ENCODE results near the gene ACADVL. TPM values are rescaled to one million over a fixed set of nuclear protein-coding genes. Genes with fewer than 3 reads are reported as not detected.

Gene ACADVL
- polyA plus RNA-seq, 1 donor from 2014 or later: 88.6 TPM

GRCh38 chr17:7183433-7184090 is 36.2 kb upstream of the ACADVL start:
- Mint-ChIP-seq H3K4me1 (peaks cover 0 to 4% (median 4%) of the 10 kb centered on the region in 3 donors), H3K27ac (no peak overlapping the region), H3K9me3 (no peaks in the 10 kb centered on the region), H3K36me3 (peaks cover 1% of the 10 kb centered on the region), H3K27me3 (peaks cover 2% of the 10 kb centered on the region), H3K4me3 (no peak overlapping the region)

GRCh38 chr17:7184091-7184488 is 35.6 kb upstream of the ACADVL start:
- H3K4me1 Mint-ChIP-seq: peaks cover 0 to 4% (median 4%) of the 10 kb centered on the region in 3 donors
- H3K27ac Mint-ChIP-seq: no peak overlapping the region
- no peaks in the 10 kb centered on the region for H3K9me3 Mint-ChIP-seq
- H3K4me3 Mint-ChIP-seq: no peak overlapping the region
- H3K36me3 Mint-ChIP-seq: peaks cover 1% of the 10 kb centered on the region
- H3K27me3 Mint-ChIP-seq: peaks cover 1% of the 10 kb centered on the region

- H3K36me3 Mint-ChIP-seq: peaks cover 1% of the 10 kb centered on the region
- H3K4me3 Mint-ChIP-seq: no peak overlapping the region
- no peak overlapping the region for H3K27ac Mint-ChIP-seq
- H3K27me3 Mint-ChIP-seq: no peaks in the 10 kb centered on the region
- H3K9me3 Mint-ChIP-seq: no peaks in the 10 kb centered on the region
- H3K4me1 Mint-ChIP-seq: peaks cover 0 to 4% (median 4%) of the 10 kb centered on the region in 3 donors
These were observed 35.1 kb upstream of the ACADVL start for GRCh38 chr17:7184647-7185046.

DNA sequence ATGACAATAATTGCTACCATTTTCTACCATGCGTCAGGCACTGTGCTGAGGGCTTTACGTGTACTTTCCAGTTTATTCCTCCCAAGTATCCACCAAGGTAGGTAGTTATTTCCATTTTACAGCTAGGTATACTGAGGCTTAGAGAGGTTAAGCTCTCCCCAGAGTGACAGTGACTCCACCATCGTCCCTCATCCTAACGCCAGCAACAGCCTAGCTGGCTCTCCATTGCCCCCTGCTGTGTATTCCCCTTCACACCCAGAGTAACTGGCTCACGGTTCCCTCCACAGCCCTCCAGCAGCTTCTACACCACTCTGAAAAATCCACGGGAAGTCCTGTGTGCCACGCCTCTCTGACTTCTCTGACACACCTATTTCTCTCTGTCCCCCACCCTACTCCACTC is 33.5 kb upstream of the ACADVL start:
- peaks cover 1% of the 10 kb centered on the region for H3K36me3 Mint-ChIP-seq
- no peak overlapping the region for H3K27ac Mint-ChIP-seq
- H3K27me3 Mint-ChIP-seq: no peaks in the 10 kb centered on the region
- H3K9me3 Mint-ChIP-seq: no peaks in the 10 kb centered on the region
- peaks cover 0 to 4% (median 4%) of the 10 kb centered on the region in 3 donors for H3K4me1 Mint-ChIP-seq
- H3K4me3 Mint-ChIP-seq: no peak overlapping the region

- Mint-ChIP-seq H3K27me3 (no peaks in the 10 kb centered on the region), H3K4me3 (no peak overlapping the region), H3K36me3 (peaks cover 1% of the 10 kb centered on the region), H3K4me1 (peaks cover 0 to 4% (median 0%) of the 10 kb centered on the region in 3 donors), H3K27ac (no peak overlapping the region), H3K9me3 (peaks cover 0 to 2% (median 0%) of the 10 kb centered on the region in 3 donors)
These were observed 29.3 kb upstream of the ACADVL start for GRCh38 chr17:7190276-7190917.

DNA sequence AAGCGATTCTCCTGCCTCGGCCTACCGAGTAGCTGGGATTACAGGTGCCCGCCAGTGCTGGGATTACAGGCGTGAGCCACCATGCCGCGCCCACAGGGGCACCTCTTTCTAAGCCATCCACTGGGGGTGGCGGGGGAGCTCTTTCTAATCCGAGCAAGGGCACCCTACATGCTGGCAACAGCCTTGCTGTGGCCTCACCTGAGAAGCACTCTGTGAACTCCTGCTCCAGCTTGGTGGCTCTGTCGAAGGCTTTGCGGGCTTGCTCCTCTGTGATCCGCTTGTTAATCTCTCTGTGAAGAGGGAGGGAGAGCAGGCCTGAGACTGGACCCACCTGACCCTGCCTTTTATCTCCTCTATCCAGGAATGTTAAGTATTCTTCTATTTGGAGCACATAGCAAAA is 28.7 kb upstream of the ACADVL start:
- Mint-ChIP-seq H3K27ac (no peak overlapping the region), H3K27me3 (no peaks in the 10 kb centered on the region), H3K9me3 (peaks cover 0 to 2% (median 0%) of the 10 kb centered on the region in 3 donors), H3K36me3 (peaks cover 1% of the 10 kb centered on the region), H3K4me1 (peaks cover 0 to 4% (median 0%) of the 10 kb centered on the region in 3 donors), H3K4me3 (no peak overlapping the region)

- Mint-ChIP-seq H3K4me3 (no peak overlapping the region), H3K9me3 (peaks cover 0 to 2% (median 0%) of the 10 kb centered on the region in 3 donors), H3K27me3 (no peaks in the 10 kb centered on the region), H3K36me3 (peaks cover 1% of the 10 kb centered on the region), H3K4me1 (no peaks in the 10 kb centered on the region), H3K27ac (no peak overlapping the region)
These were observed 28.0 kb upstream of the ACADVL start for GRCh38 chr17:7191571-7192270.

GRCh38 chr17:7192271-7192937 is 27.3 kb upstream of the ACADVL start:
- Mint-ChIP-seq H3K36me3 (peaks cover 1% of the 10 kb centered on the region), H3K9me3 (peaks cover 0 to 2% (median 0%) of the 10 kb centered on the region in 3 donors), H3K27ac (no peak overlapping the region), H3K4me1 (no peaks in the 10 kb centered on the region), H3K27me3 (no peaks in the 10 kb centered on the region), H3K4me3 (no peak overlapping the region)

DNA sequence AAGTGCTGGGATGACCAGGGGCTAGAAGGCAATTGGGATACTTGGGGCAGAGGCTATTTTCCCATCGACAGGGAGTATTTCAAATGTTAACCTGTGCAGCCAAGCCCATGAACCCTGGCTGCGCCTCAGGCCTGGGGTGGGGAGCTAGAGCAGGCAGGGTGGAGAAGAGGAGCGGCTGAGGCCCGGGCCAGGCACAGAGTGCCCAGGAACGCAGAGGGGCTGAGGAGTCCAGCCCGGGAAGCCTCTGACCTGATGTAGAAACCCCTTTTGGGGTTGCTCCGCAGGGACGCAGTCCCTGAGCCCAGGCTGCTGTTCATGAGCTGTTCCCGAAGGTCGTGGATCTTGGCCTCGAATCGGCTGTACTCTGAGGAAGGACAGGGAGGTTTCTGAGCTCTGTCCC is 23.8 kb upstream of the ACADVL start:
- Mint-ChIP-seq H3K27me3 (no peaks in the 10 kb centered on the region), H3K4me1 (no peaks in the 10 kb centered on the region), H3K36me3 (peaks cover 1% of the 10 kb centered on the region), H3K27ac (peak overlapping the region in 1 of 3 donors; percentile 19), H3K9me3 (peaks cover 0 to 2% (median 0%) of the 10 kb centered on the region in 3 donors), H3K4me3 (no peak overlapping the region)

DNA sequence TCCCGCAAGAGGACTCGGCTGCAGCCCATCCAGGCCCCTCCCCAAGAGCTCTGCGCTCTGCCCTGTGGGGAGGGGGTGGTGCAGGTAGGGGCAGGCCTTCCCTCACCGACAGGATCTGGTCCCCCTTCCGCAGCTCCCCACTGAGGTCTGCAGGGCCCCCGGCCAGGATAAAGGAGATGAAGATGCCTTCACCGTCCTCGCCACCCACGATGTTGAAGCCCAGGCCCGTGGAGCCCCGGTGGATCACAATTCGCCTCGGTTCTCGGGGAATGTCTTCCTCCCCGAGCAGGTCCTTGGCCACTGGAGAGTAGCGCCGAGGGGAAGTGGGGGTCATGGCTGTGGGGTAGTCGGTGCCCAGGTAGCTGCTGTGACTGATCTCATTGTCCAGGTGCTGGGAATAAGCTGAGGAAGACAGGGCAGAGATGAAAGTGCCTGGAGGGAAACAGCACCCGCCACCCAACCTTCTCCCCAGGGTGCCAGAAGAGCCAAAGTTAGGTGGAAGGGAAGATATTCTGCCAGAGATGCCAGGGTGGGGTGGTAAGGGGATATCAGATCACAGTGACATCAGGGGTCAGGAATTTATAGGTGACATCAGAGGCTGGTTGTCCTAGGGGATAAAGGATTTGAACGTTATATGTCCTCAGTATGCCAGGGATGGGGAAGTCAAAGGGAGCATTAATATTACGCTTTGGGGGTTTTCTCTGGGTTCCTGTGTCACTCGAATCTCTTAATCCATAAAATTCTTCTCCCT is 22.9 kb upstream of the ACADVL start:
- Mint-ChIP-seq H3K27ac (no peak overlapping the region), H3K27me3 (no peaks in the 10 kb centered on the region)

GRCh38 chr17:7203391-7203790 is 16.3 kb upstream of the ACADVL start:
- Mint-ChIP-seq H3K36me3 (peaks cover 2% of the 10 kb centered on the region), H3K9me3 (no peaks in the 10 kb centered on the region), H3K27me3 (no peaks in the 10 kb centered on the region), H3K27ac (peak overlapping the region; percentile 46 to 95 (median 94)), H3K4me1 (peaks cover 17 to 18% (median 18%) of the 10 kb centered on the region in 3 donors), H3K4me3 (peak overlapping the region in 3 of 4 donors; percentile 3 to 39 (median 16))

More for the DNA sequence above, 22.9 kb upstream of the ACADVL start:
- H3K36me3 Mint-ChIP-seq: peaks cover 1% of the 10 kb centered on the region
- H3K9me3 Mint-ChIP-seq: peaks cover 0 to 2% (median 0%) of the 10 kb centered on the region in 3 donors
- H3K4me3 Mint-ChIP-seq: no peak overlapping the region
- no peaks in the 10 kb centered on the region for H3K4me1 Mint-ChIP-seq

- H3K27ac Mint-ChIP-seq: peak overlapping the region; percentile 92 to 98 (median 98)
- H3K9me3 Mint-ChIP-seq: no peaks in the 10 kb centered on the region
- H3K4me1 Mint-ChIP-seq: peaks cover 17 to 18% (median 18%) of the 10 kb centered on the region in 3 donors
- no peaks in the 10 kb centered on the region for H3K27me3 Mint-ChIP-seq
- peak overlapping the region; percentile 84 to 97 (median 90) for H3K4me3 Mint-ChIP-seq
- H3K36me3 Mint-ChIP-seq: peaks cover 2% of the 10 kb centered on the region
These were observed 15.4 kb upstream of the ACADVL start for GRCh38 chr17:7204336-7204735.

DNA sequence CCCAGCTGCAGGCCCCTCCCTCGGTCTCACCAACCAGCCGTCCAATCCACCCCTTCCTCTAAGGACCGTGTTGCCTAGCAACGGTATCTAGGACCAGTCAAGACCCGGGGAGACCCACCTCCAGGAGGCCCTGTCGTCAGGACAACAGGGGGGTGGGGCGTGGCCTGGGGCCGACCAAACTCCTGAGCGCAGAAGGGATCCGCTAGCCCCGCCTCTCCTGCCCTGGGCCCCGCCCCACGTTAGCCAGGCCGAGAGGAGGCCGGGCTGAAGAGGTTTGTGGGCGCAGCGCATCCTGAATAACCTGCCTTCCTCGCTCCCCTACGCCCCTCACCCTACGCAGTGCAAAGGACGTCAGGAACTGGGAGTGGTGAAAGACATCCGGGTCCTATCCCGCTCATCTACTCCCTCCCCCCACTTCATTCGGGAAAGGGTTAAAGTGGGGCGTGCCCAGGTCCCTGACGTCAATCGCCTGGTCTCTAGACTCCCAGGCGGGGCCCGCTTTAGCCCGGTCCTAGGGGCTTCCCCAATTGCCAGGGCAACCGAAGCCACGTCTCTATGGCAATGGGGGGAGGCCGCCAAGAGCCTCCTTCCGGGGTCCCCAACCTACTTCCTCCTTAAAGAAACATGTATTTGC is 14.8 kb upstream of the ACADVL start:
- Mint-ChIP-seq H3K4me3 (peak overlapping the region; percentile 84 to 97 (median 90)), H3K27ac (peak overlapping the region; percentile 92 to 98 (median 98)), H3K4me1 (peaks cover 17 to 18% (median 18%) of the 10 kb centered on the region in 3 donors), H3K36me3 (peaks cover 2% of the 10 kb centered on the region), H3K9me3 (no peaks in the 10 kb centered on the region), H3K27me3 (no peaks in the 10 kb centered on the region)

DNA sequence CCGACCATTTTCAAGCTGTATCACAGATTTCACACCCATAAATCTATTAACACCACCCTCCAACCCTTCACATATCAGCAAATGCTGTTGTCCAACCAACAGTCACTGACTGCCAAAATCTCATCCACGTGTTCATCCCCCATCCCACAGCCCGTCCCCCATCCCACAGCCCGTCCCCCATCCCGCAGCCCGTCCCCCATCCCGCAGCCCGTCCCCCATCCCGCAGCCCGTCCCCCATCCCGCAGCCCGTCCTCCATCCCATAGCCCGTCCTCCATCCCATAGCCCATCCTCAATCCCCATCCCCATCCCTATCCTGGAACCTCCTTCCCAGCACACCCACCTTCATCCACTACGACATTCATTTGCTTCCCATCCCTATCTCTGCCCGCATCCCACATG is 14.2 kb upstream of the ACADVL start:
- Mint-ChIP-seq H3K9me3 (no peaks in the 10 kb centered on the region), H3K4me3 (peak overlapping the region; percentile 84 to 97 (median 90)), H3K4me1 (peaks cover 17 to 18% (median 18%) of the 10 kb centered on the region in 3 donors), H3K27ac (peak overlapping the region; percentile 92 to 98 (median 98)), H3K36me3 (peaks cover 2% of the 10 kb centered on the region), H3K27me3 (no peaks in the 10 kb centered on the region)
